ENCODE data around the gene FAM209B.
"Not testable (repeated sequence)": the region's sequence is repeated elsewhere in the genome, so short reads cannot be mapped to it uniquely, and the experiment has no call there.

- not testable (repeated sequence) for TF ChIP-seq CTCF (IDR thresholded peaks at IDR 0.05); POLR2A (IDR thresholded peaks at IDR 0.05); POLR2AphosphoS5 (IDR thresholded peaks at IDR 0.05; ENCODE audit: insufficient read depth in 1 of 2, low read depth in 1 of 2)
Measured at GRCh38 chr20:56564526-56564925, 31.5 kb downstream of the FAM209B start.
